ENCODE results near the gene FBXW5. TPM values are rescaled to one million over a fixed set of nuclear protein-coding genes. Genes with fewer than 3 reads are reported as not detected.

Gene FBXW5, protein sequence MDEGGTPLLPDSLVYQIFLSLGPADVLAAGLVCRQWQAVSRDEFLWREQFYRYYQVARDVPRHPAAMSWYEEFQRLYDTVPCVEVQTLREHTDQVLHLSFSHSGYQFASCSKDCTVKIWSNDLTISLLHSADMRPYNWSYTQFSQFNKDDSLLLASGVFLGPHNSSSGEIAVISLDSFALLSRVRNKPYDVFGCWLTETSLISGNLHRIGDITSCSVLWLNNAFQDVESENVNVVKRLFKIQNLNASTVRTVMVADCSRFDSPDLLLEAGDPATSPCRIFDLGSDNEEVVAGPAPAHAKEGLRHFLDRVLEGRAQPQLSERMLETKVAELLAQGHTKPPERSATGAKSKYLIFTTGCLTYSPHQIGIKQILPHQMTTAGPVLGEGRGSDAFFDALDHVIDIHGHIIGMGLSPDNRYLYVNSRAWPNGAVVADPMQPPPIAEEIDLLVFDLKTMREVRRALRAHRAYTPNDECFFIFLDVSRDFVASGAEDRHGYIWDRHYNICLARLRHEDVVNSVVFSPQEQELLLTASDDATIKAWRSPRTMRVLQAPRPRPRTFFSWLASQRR
- polyA plus RNA-seq (ENCODE audit: insufficient read length in 3 of 3) = 10 to 100 TPM; 32.5 to 43.5 (median 38.4) TPM

- peak; percentile 81 to 88 (median 87) for DNase-seq (ENCODE audit: low read depth in 3 of 3, low spot score in 2 of 3)
Observed at GRCh38 chr9:136944519-136945332, at the start of gene FBXW5, which contains the start of gene C8G. FBXW5 (minus strand) TSS chr9:136944738; CDS start chr9:136944083, 655 bp downstream. C8G (plus strand) TSS chr9:136945243; CDS start chr9:136945321, 78 bp downstream.

- DNase-seq (ENCODE audit: low read depth in 3 of 3, low spot score in 2 of 3) = no peak
Observed at GRCh38 chr9:136992819-136993369, 48.4 kb upstream of the FBXW5 start.

DNA sequence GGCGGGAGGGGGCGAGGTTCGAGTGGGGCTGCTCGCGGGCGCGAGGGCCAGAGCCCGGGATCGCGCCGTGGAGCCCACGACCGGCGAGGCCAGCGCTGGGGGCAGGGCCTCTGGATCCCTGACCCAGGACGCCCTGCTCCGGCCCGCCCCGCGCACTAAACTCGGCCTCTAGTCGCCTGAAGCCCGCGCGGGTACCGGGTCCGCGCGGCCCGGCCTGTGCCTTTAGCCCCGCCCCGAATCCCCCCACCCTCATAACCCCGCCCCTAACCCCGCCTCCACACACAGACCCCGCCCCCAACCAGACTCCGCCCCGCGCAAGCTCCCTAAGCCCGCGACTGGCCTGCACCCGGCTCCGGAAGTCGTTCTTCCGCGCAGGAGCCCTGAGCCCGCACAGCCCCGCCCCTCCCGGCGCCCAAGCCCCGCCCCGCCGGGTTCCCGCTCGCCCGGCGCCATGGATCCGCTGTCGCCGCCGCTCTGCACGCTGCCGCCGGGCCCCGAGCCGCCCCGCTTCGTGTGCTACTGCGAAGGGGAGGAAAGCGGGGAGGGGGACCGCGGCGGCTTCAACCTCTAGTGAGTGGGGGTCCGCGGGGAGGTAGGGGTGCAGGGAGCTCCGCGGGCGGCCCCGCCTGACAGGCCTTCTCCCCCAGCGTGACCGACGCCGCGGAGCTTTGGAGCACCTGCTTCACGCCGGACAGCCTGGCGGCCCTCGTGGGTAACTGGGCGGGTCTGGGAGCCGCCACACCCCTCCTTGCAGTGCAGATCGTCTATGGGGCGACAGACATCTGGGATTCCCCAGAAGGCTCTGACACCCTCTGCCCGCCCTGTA, 47.7 kb upstream of the FBXW5 start, which contains the start of gene PAXX:
Gene PAXX, plus strand, starts transcription at position 430 of the 826 bp plus-strand sequence. Its CDS starts 22 bp downstream, at position 452.
- peak; percentile 43 to 63 (median 61) for DNase-seq (ENCODE audit: low read depth in 3 of 3, low spot score in 2 of 3)

DNA sequence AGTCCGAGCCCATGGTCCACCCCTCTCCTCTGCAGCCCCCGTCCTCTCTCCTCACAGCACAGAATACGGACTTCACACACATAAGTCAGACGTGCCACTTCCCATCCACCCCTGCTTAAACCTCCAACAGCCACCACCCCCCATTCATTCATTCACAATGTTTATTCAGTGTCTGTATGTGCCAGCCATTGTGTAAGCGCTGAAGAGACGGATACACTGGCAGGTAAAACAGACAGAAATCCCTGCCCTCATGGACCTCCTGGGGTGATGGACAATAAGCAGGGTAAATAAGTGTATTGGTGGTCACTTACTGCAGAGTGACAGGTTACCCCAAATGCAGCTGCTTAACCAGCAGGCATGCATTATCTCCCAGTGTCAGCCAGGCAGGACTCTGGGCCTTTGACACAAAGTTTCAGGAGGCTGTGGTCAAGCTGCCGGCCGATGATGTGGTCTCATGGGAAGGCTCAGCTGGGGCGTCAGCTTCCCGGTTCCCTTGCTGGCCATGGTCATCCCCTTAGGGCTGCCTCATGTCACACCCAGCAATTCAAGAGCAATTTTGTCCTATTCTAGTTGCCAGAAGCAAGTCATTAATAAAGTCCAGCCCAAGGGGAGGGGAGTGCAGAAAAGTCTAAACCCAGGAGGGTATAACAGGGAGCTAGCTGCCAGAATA, 45.8 kb upstream of the FBXW5 start:
- DNase-seq (ENCODE audit: low read depth in 3 of 3, low spot score in 2 of 3) = no peak

DNA sequence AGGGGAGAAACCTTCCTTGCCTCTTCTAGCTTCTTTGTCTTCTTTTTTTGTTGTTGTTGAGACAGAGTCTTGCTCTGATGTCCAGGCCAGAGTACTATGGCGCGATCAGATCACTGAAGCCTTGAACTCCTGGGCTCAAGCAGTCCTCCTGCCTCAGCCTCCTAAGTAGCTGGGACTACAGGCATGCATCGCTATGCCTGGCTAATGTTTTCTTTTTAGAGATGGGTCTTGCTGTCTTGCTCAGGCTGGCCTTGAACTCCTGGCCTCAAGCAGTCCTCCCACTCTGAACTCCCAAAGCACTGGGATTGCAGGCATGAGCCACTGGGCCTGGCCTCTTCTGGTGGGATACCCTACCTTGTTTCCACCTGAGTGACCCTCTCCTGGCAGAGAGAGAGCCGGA, 44.3 kb upstream of the FBXW5 start:
- no peak for DNase-seq (ENCODE audit: low read depth in 3 of 3, low spot score in 2 of 3)

GRCh38 chr9:136985853-136986252, 41.3 kb upstream of the FBXW5 start:
- no peak for DNase-seq (ENCODE audit: low read depth in 3 of 3, low spot score in 2 of 3)

- DNase-seq (ENCODE audit: low read depth in 3 of 3, low spot score in 2 of 3) = no peak
Observed at GRCh38 chr9:136985027-136985602, 40.6 kb upstream of the FBXW5 start.

DNA sequence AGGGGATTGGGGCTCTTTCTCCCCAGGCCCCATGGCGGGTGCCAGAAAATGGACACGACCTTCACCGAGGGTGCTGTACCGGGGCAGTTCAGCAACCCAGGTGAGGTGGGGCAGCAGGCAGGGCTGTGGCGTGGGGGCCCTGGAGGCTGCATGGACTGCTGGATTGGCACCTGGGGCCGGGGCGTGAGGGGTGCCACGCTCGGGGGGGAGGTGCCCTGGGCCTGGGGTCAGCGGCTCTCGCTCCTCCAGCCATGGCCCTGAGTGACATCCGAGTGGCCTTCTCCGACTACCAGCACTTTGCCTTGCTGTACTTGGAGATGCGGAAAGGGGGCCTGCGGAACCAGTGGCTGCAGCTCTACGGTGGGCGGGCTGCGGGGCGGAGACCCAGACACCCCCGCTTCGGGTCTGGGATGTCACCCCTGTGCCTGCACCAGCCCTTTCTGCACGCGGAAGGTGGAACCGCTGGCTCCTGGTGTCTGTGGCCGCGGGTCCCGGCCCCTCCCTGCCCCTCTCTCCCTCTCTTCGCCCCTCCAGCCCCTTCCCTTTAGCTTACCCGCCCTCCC, 40.0 kb upstream of the FBXW5 start:
- DNase-seq (ENCODE audit: low read depth in 3 of 3, low spot score in 2 of 3) = no peak

- no peak for DNase-seq (ENCODE audit: low read depth in 3 of 3, low spot score in 2 of 3)
Observed at GRCh38 chr9:136983656-136984314, 39.2 kb upstream of the FBXW5 start.

DNA sequence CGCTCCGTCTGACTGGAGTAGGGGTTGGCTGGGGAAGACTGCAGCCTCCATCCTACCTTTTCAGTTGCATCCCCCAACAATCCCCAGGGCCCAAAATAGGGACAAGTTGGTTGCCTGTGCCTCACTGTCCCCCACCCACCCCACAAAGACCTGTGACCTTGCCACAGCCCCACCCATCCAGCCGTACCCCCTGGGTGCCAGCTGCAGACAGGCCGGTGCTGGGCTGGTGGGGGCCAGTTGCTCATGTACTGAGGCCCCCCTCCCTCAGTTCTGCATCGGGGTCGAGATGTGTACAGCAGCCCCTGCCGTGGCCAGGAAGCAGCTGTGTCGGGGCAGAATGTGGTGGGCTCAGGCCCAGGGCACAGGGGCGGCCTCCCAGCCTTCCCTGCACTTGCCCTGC, 38.6 kb upstream of the FBXW5 start:
- no peak for DNase-seq (ENCODE audit: low read depth in 3 of 3, low spot score in 2 of 3)

- no peak for DNase-seq (ENCODE audit: low read depth in 3 of 3, low spot score in 2 of 3)
Observed at GRCh38 chr9:136982232-136983051, 37.9 kb upstream of the FBXW5 start, which contains the start of gene LCNL1. LCNL1 (plus strand) TSS chr9:136982993; CDS start chr9:136983587, 594 bp downstream.

- DNase-seq (ENCODE audit: low read depth in 3 of 3, low spot score in 2 of 3) = no peak
Observed at GRCh38 chr9:136981588-136982231, 37.2 kb upstream of the FBXW5 start.

DNA sequence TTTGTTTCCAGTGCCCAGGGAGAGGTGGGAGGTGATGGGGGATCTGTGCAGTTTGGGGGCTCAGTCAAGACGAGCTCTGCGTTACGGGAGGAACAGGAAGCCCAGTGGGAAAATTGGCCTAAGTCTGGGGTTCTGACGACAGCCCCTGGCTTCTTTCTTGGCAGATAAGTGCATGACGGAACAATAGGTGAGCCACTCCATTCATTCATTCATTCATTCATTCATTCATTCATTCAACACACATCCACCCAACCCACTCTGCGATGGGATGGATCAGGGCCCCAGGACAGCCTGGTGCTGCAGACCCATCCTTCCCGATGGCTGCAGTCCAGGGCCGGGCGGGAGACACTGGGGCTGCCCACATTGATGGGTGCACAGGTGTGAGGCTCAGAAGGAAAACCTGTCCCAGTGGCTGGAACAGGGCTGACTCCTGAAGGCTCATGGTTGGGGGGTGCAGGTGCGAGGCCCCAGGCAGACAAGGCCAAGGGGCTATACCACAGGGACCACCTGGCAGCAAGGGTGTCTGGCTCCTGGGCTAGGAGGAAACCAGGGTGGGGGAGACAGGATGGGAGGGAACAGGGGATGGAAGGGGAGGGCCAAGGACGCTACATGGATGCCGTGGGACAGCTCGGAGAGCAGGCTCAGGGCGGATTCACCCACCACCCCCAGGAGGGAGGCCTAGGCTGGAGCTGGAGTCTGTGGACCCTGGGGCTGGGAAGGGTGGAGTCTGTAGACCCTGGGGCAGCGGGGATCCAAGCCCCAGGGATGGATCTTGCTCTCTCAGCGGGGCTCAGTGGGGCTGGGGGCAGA, 36.3 kb upstream of the FBXW5 start:
- no peak for DNase-seq (ENCODE audit: low read depth in 3 of 3, low spot score in 2 of 3)

DNA sequence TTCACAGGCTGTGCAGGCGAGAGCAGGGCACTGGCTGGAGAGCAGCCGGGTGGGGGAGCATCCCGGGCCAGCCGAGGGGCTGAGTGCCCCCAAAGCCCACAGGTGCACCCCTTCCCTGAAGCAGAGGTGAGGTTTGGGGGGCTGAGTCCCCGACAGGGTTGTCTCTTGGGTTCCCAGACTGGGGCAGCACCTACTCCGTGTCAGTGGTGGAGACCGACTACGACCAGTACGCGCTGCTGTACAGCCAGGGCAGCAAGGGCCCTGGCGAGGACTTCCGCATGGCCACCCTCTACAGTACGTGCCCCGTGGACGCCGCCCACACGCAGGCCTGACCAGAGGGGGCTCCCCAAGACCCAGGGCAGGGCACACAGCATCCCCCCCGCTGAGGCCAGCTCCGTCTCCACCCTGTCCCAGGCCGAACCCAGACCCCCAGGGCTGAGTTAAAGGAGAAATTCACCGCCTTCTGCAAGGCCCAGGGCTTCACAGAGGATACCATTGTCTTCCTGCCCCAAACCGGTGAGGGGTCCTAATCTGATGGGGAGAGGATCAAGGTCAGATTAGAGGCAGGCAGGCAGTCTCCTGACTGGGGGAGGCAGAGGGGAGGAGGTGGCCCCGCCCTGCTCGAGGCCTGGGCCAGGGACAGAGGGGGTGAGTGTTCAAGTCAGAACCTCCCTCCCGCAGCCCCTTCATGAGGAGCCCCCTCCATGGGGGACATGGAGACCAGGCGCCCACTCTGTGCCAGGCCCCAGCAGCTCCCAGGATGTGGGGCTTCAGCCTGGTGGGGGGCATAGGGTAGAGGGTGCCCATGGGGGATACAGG, 35.4 kb upstream of the FBXW5 start:
- no peak for DNase-seq (ENCODE audit: low read depth in 3 of 3, low spot score in 2 of 3)

Data from right renal cortex interstitium (tissue), 3 donors.